MG63 (cell line): ENCODE data around the gene GRK1. TPM values are rescaled to one million over a fixed set of nuclear protein-coding genes. Genes with fewer than 3 reads are reported as not detected.
"Not testable (repeated sequence)": the region's sequence is repeated elsewhere in the genome, so short reads cannot be mapped to it uniquely, and the experiment has no call there.

Experiments used
- DNase-seq: peaks from one replicate; pipeline ENCODE4 v3.0.0-alpha.2; 2020
- H3K27me3 ChIP-seq: fragments of 250-450 bp; sonication (Bioruptor Pico); 2 replicates; pipeline ENCODE4 v1.5.1; 2020; ENCODE audit warnings: mild to moderate bottlenecking, moderate library complexity
- H3K36me3 ChIP-seq: fragments of 250-450 bp; sonication (Bioruptor Pico); 2 replicates; pipeline ENCODE4 v1.5.1; 2020; ENCODE audit warnings: mild to moderate bottlenecking, moderate library complexity
- H3K4me3 ChIP-seq: fragments of 250-450 bp; sonication (Bioruptor Pico); 2 replicates; pipeline ENCODE4 v1.5.1; 2020; ENCODE audit warnings: mild to moderate bottlenecking, moderate library complexity
- H3K9me3 ChIP-seq: fragments of 250-450 bp; sonication (Bioruptor Pico); 2 replicates; pipeline ENCODE4 v1.5.1; 2020; ENCODE audit warnings: mild to moderate bottlenecking, moderate library complexity
- total RNA-seq: library from RNA; depleted of rRNA; stranded (reverse); fragments of >200 nt; shearing (Covaris generic); gene quantifications from 2 replicates; pipeline ENCODE4 v1.2.3, GENCODE V29; 2014; ENCODE audit warnings: low replicate concordance

GRK1 gene
- total RNA-seq, 1 experiment from 2014 or later = not detected

- Histone ChIP-seq H3K36me3 (no peaks in the 10 kb centered on the region), H3K9me3 (no peaks in the 10 kb centered on the region), H3K4me3 (no peak overlapping the region), H3K27me3 (no peaks in the 10 kb centered on the region)
- DNase-seq = no peak
Observed at GRCh38 chr13:113751491-113751890, 84.5 kb downstream of the GRK1 start.

GRCh38 chr13:113752211-113752986 is 85.4 kb downstream of the GRK1 start:
- not testable (repeated sequence) for H3K27me3 ChIP-seq, H3K36me3 ChIP-seq, H3K9me3 ChIP-seq, H3K4me3 ChIP-seq, DNase-seq

- no peak for DNase-seq
- Histone ChIP-seq H3K27me3 (no peaks in the 10 kb centered on the region), H3K4me3 (no peak overlapping the region), H3K9me3 (no peaks in the 10 kb centered on the region), H3K36me3 (no peaks in the 10 kb centered on the region)
Observed at GRCh38 chr13:113753171-113753570, 86.2 kb downstream of the GRK1 start.

- H3K4me3 ChIP-seq = no peak overlapping the region
- H3K36me3 ChIP-seq = no peaks in the 10 kb centered on the region
- no peaks in the 10 kb centered on the region for H3K9me3 ChIP-seq
- H3K27me3 ChIP-seq = no peaks in the 10 kb centered on the region
- DNase-seq = no peak
Observed at GRCh38 chr13:113754242-113754641, 87.2 kb downstream of the GRK1 start.

- H3K9me3 ChIP-seq = no peaks in the 10 kb centered on the region
- no peaks in the 10 kb centered on the region for H3K36me3 ChIP-seq
- H3K4me3 ChIP-seq = no peak overlapping the region
- no peak for DNase-seq
- H3K27me3 ChIP-seq = peaks cover under 1% of the 10 kb centered on the region; the same call in 1 of the 2 replicates
Observed at GRCh38 chr13:113754691-113755090, 87.7 kb downstream of the GRK1 start.

GRCh38 chr13:113756441-113757097 is 89.5 kb downstream of the GRK1 start:
- no peak for DNase-seq
- Histone ChIP-seq H3K36me3 (no peaks in the 10 kb centered on the region), H3K4me3 (no peak overlapping the region), H3K27me3 (peaks cover 7% of the 10 kb centered on the region), H3K9me3 (no peaks in the 10 kb centered on the region)

- DNase-seq = peak; percentile 79
- Histone ChIP-seq H3K4me3 (peak within 1 kb of the TSS; percentile 55), H3K36me3 (no peaks in the 10 kb centered on the region), H3K27me3 (peaks cover 7% of the 10 kb centered on the region), H3K9me3 (no peaks in the 10 kb centered on the region)
Observed at GRCh38 chr13:113758651-113759524, 91.9 kb downstream of the GRK1 start, which contains the start of gene TMEM255B. Gene TMEM255B, plus strand, starts transcription at chr13:113759226. Its CDS starts 44 bp downstream, at chr13:113759270.

GRCh38 chr13:113759525-113760137 is 92.6 kb downstream of the GRK1 start:
- no peaks in the 10 kb centered on the region for H3K9me3 ChIP-seq
- peaks cover 7% of the 10 kb centered on the region for H3K27me3 ChIP-seq
- no peaks in the 10 kb centered on the region for H3K36me3 ChIP-seq
- peak; percentile 14 for DNase-seq
- peak overlapping the region; percentile 55 for H3K4me3 ChIP-seq

GRCh38 chr13:113761136-113761535 is 94.1 kb downstream of the GRK1 start:
- peaks cover 7% of the 10 kb centered on the region for H3K27me3 ChIP-seq

GRCh38 chr13:113762075-113762474 is 95.1 kb downstream of the GRK1 start:
- no peak overlapping the region for H3K4me3 ChIP-seq
- no peaks in the 10 kb centered on the region for H3K36me3 ChIP-seq
- DNase-seq = no peak
- H3K27me3 ChIP-seq = peaks cover 7% of the 10 kb centered on the region
- no peaks in the 10 kb centered on the region for H3K9me3 ChIP-seq

More at GRCh38 chr13:113761136-113761535, 94.1 kb downstream of the GRK1 start:
- no peak for DNase-seq
- Histone ChIP-seq H3K36me3 (no peaks in the 10 kb centered on the region), H3K4me3 (no peak overlapping the region), H3K9me3 (no peaks in the 10 kb centered on the region)

GRCh38 chr13:113762538-113762937 is 95.5 kb downstream of the GRK1 start:
- peaks cover 7% of the 10 kb centered on the region for H3K27me3 ChIP-seq
- H3K4me3 ChIP-seq = no peak overlapping the region
- no peak for DNase-seq
- H3K9me3 ChIP-seq = no peaks in the 10 kb centered on the region
- no peaks in the 10 kb centered on the region for H3K36me3 ChIP-seq

- H3K27me3 ChIP-seq = peaks cover 7% of the 10 kb centered on the region
- no peaks in the 10 kb centered on the region for H3K9me3 ChIP-seq
- no peak overlapping the region for H3K4me3 ChIP-seq
- no peak for DNase-seq
- H3K36me3 ChIP-seq = no peaks in the 10 kb centered on the region
Observed at GRCh38 chr13:113763254-113763653, 96.2 kb downstream of the GRK1 start.

- H3K9me3 ChIP-seq = no peaks in the 10 kb centered on the region
- no peak overlapping the region for H3K4me3 ChIP-seq
- H3K36me3 ChIP-seq = no peaks in the 10 kb centered on the region
- no peak for DNase-seq
- peaks cover 7% of the 10 kb centered on the region for H3K27me3 ChIP-seq
Observed at GRCh38 chr13:113763961-113764792, 97.2 kb downstream of the GRK1 start.

- Histone ChIP-seq H3K36me3 (no peaks in the 10 kb centered on the region), H3K27me3 (peaks cover 4% of the 10 kb centered on the region), H3K9me3 (no peaks in the 10 kb centered on the region), H3K4me3 (no peak overlapping the region)
- no peak for DNase-seq
Observed at GRCh38 chr13:113764793-113765563, 98.0 kb downstream of the GRK1 start.

- Histone ChIP-seq H3K27me3 (no peaks in the 10 kb centered on the region; the same call in 1 of the 2 replicates), H3K4me3 (no peak overlapping the region), H3K9me3 (no peaks in the 10 kb centered on the region), H3K36me3 (no peaks in the 10 kb centered on the region)
- DNase-seq = no peak
Observed at GRCh38 chr13:113765564-113765910, 98.5 kb downstream of the GRK1 start.
